ENCODE data around the gene TICAM2.

The TICAM2 gene

DNA sequence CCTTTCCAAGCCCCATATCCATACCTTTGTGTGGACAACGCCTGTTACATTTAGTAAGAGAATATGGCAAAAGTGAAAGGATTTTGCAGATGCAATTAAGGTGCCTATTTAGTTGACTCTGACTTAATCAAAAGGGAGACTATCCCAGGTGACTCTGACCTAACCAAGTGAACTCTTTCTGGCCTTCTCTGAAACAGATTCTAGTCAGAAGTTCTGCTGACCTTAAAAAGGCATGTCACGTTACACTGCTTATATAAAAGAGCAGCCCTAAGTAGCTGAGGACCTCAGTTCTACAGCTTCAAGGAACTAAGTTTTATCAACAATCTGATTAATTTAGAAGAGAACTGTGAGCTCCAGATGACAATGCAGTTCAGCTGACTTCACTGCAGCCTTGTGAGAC, 5.7 kb upstream of the TICAM2 start:
- no peak for DNase-seq (ENCODE audit: low read depth)

- DNase-seq (ENCODE audit: low read depth) = no peak
These were observed 3.2 kb upstream of the TICAM2 start for GRCh38 chr5:115605436-115605835.

GRCh38 chr5:115602591-115603125, 379 bp upstream of the TICAM2 start:
- no peak for DNase-seq (ENCODE audit: low read depth)

DNA sequence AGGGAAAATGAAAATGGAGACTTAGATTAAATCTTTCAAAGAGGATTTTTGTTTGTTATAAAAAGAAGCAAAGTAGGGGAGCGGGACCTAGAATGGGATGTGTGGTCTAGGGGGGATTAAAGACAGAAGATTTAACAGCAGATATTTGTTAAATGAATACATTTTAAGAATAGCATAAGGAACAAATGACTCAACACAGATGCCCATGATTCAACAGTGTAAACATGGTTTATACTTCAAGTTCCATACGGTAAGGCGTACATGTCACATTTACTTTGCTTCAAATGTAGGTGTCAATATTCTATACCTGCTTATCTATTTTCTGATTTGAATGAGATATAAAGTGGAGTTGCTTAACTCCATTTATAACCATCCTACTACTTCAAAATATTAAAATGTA, 1.5 kb downstream of the TICAM2 start:
- no peak for DNase-seq (ENCODE audit: low read depth)

DNA sequence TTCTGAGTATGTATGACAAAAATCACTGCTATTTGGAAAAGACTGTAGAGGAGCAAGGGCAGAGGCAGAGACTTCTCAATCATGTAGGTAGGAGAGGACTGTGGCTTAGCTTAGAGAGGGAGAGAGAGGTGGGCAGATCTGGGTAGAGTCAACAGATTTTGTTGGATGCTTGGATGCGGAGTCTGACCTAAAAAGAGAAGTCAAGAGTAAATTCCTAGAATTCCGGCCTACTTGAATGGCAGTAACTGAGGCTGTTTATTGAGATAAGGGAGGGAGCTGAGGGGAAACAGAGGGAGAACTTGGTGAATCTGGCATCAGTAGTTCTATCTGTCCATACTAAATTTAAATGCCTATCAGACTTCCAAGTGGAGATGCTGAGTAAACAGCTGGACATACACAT, 2.4 kb downstream of the TICAM2 start:
- no peak for DNase-seq (ENCODE audit: low read depth)

- DNase-seq (ENCODE audit: low read depth) = no peak
These were observed 2.8 kb downstream of the TICAM2 start for GRCh38 chr5:115599502-115599901.

DNA sequence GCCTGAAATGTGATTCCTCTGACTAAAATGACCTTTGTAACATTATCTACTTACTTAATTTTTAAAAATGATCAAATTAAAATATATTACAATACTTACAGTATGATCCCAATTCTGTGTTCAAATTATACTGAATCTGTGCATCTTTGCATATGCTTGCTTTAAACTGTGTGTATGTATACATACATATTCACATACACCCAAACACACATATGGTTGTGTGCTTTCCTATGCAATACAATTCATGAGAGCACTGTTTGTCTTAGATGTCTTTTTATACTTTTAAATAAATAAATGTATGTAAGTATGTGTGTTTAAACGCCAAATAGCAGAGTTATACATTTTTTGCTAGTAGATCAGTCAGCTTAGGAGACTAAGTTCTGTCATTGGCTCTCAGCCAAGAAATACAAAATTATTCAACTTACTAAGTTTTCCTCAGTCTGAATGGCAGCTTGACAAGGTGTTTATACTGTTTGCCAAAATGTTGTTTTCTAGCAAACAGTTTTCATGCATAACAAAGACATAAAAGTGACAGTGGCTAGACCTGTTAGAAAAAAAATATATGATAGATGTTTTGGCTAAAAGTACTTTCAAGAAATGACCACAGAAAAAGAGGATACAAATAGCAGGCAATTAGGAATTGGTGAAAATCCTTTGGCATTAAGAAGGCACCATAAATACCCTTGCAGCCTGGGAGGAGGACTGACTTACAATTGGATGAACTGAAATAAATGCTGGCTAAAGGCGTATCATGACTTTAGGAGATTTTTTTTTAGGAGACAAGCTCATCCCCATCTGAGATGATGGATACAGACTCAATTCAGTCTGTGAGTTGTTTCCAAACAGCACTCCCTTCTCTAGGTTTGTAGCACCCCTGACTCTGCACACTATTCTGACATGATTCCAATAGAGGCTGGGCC, 7.9 kb downstream of the TICAM2 start:
- no peak for DNase-seq (ENCODE audit: low read depth)

DNA sequence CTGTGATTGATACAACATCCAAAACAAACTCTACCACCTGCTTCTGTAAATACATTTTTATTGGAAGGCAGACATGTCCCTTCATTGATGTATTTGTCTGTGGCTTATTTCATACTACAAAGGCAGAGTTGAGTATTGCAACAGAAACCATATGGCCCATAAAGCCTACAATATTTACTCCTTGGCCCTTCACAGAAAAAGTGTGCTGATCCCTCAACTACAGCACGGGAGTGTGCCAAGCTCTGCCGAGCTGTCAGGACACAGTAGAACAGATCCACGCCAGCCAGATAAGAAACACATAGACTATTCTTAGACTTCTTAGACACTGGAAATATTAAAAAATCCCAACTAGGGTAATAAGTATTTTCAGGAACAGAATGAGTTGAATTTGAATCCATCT, 13.2 kb downstream of the TICAM2 start:
- no peak for DNase-seq (ENCODE audit: low read depth)

- no peak for DNase-seq (ENCODE audit: low read depth)
These were observed 13.6 kb downstream of the TICAM2 start for GRCh38 chr5:115588640-115589039.

- no peak for DNase-seq (ENCODE audit: low read depth)
These were observed 15.6 kb downstream of the TICAM2 start for GRCh38 chr5:115586525-115587146.

DNA sequence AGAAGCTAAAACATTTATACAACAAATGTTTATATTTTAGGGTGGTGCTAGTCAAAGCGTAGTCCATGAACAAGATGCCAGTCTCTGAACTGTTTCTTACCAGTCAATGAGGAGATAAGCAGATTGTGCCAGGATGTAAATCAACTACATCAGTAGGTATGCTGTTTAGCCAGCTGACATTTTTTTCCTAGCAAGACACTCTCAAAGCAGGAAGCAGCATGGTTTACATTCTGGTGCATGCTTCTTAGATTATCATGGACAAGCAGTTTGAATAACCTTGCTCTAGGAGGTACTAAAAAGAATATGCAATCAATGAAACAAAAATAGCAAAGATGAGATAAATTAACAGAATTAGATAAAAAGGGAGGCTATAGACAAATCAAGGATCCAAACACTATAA, 17.0 kb downstream of the TICAM2 start:
- DNase-seq (ENCODE audit: low read depth) = no peak

DNA sequence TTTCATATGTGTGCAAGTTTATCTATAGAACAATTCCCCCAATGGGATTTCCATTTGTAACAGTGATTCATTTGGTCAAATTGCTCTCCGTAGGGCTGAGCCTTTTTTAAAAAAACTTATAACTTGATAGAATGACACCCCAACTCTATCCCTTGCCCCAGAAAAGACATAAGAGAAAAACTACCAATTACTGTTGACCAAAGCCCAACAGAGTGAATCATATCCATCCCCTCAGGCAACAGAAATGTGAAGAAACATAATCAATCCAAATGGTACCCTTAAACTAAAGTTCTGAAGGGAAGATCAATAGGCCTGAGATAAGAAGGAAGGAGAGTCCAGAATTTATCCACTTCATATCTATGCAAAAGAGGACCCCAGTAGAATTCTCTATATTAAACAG, 17.8 kb downstream of the TICAM2 start:
- no peak for DNase-seq (ENCODE audit: low read depth)

DNA sequence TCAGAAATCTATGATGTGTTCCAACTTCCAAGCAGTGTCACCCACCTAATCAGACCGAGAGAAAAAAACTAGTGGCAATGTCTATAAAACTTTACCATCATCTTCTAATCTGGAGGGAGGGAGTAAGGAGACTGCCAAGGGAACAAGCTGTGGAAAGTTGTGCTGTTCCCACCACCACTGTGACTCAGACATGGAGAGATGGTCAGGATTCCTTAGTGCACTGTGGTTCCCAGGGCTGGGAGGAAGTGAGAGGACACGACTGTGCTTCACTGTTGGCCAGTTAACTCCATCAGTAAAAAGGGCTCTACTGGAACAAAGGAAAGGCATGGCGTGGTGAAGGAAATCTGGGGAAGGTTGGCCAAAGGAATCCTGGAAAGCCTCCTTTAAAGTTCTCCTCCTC, 18.8 kb downstream of the TICAM2 start:
- no peak for DNase-seq (ENCODE audit: low read depth)

- no peak for DNase-seq (ENCODE audit: low read depth)
These were observed 21.3 kb downstream of the TICAM2 start for GRCh38 chr5:115580941-115581340.

- DNase-seq (ENCODE audit: low read depth) = no peak
These were observed 22.5 kb downstream of the TICAM2 start for GRCh38 chr5:115579747-115580173.

DNA sequence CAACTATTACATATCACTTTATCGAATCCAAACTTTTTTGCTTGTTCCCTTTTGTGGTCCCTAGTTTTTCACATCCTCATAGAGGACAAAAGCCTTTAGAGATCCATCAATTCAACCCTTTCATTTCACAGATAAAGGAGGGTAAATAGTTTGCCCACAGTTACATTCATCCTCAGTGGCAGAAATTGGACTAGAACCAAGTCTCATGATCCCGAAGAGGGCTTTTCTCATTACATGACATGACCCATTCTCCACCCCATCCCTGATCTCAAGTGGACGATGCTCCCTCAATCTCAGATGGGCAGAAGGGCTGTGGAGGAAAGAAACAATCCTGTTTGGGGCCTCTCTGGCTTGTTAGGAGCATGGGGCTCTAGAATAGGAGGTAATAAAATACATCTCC, 23.1 kb downstream of the TICAM2 start:
- DNase-seq (ENCODE audit: low read depth) = no peak

DNA sequence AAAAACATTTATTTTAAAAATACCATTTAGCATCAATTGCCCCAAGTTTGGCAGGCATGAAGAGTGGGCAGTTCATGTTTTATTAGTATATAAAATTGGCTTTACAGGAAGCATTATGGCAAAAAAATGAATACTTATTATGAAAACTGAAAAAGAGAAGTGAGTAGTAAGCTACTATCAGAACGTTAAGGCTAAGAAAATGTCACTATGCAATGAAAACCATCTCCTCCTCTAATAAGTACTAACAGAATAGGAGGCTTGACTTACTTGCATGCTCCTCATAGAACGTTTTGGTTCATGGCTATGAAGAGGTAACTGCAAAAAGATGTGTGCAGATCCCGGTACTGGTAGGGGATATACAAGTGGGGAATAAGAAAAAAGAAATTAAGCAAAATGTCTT, 23.6 kb downstream of the TICAM2 start:
- DNase-seq (ENCODE audit: low read depth) = no peak

GRCh38 chr5:115577741-115578140, 24.5 kb downstream of the TICAM2 start:
- no peak for DNase-seq (ENCODE audit: low read depth)

DNA sequence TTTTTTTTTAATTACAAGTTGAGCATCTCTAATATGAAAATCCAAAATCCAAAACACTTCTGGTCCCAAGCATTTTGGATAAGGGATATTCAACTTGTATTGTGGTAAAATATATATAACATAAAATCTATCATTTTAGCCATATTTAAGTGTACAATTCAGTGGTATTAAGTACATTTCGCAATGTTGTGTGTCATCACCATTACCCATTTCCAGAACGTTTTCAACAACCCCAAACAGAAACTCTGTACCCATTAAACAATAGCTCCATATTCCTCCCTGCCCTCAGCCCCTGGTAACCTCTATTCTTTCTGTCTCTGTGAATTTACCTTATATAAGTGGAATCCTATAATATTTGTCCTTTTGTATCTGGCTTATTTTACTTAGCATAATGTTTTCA, 24.9 kb downstream of the TICAM2 start:
- no peak for DNase-seq (ENCODE audit: low read depth)

DNA sequence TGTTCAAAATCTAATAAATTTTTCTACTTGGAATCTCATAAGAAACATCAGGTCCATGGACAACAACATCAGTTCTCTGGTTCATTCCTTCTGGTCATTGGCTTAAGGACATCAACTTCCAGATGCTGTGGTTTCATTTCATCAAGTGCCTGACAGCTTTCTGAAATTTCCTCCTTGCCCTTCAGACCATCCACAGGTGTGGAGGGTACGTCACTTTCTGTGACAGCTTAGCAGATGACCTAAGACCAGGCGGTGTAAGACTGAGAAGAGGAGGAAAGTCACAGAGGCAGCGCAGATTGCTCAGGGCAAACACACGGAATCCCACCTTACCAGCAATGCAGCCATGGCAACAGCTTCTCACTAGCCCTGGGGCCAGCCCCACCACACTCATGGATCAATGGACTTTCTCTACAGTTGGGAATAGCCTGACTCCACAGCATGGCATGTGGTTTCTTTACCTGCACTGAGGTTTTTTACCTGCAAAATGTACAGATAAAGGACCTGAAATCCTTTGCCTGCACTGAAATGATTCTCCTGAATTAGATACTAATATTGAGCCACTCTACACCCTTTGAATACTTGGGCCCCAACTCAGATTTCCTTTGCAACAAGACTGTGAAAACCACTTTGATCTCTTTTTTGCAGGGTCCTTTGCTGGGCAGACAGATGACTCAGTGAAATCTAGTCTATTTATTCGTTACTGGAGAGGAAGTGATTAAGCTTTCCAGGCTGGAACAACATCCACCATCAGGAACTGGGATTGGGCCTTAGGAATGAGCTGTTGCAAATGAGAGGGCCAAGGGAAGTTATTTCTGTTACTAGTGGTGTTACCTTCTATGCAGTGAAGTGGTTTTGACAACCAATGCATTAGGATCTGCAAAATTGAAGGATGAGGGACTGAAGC, 26.9 kb downstream of the TICAM2 start:
- no peak for DNase-seq (ENCODE audit: low read depth)

DNA sequence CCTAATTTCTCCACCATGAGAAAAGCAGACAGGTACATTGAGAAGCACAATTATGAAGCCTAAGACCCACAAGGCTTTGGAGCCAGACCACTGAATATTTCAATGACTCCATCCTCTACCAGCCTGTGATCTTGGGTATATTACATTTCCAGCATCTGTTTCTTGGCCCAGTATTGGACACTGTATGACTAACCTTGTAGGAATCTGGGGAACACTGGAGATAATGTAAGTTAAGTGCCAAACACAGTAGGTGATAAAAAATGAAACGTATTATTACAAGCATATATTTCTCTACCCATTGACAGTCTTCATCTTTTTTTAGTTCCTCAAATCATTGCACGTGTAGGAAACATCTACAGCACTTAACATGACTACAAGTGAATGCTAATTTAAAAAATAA, 29.1 kb downstream of the TICAM2 start:
- no peak for DNase-seq (ENCODE audit: low read depth)

GRCh38 chr5:115571441-115571878, 30.8 kb downstream of the TICAM2 start:
- no peak for DNase-seq (ENCODE audit: low read depth)

All from activated T-cell treated with anti-CD3 and anti-CD28 coated beads for 1 hour (primary cell).